ENCODE data around the gene AIMP2.

- TF ChIP-seq POLR2A (IDR thresholded peaks at IDR 0.05; ENCODE audit: low read depth, low read length) (no peak), POLR2AphosphoS5 (IDR thresholded peaks at IDR 0.05; ENCODE audit: low read depth, low read length) (no peak)
These were observed 26.1 kb downstream of the AIMP2 start for GRCh38 chr7:6035165-6035564.

Measured in GM12892 (cell line).